Measurements from ENCODE around the gene FOXF1.

FOXF1 gene

DNA sequence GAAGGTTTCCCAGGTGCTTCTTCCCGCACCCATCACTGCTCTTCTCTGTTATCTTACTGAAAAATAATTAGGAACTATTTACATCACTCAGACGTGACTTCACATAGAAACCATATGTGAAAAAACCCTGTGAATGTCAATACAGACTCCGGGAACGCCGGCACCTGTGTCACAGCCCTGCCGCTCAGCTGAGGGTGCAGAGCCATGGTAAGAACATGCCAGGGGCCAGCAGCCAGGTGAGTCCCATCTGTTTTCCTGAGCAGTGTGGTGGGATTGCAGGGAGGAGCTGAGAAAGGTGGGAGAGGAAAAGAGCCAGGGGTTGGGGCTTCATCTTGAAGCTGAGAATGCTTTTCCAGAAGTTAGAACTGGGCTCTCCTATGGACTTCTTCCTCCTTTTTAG lies 13.7 kb downstream of the FOXF1 start:
- Histone ChIP-seq H3K36me3 (ENCODE audit: insufficient read depth, insufficient read length, low read length) (peaks cover 5% of the 10 kb centered on the region), H3K4me3 (ENCODE audit: insufficient read length, low read depth) (no peak overlapping the region), H3K9me3 (ENCODE audit: insufficient read depth, low read length) (no peaks in the 10 kb centered on the region), H3K4me1 (ENCODE audit: insufficient read depth, insufficient read length) (peaks cover 2% of the 10 kb centered on the region), H3K9ac (ENCODE audit: insufficient read length, low read depth) (no peak overlapping the region), H3K27me3 (ENCODE audit: insufficient read depth, insufficient read length) (peaks cover 11% of the 10 kb centered on the region)
- DNase-seq (ENCODE audit: low read depth, low spot score): no peak
- TF ChIP-seq SUZ12 (IDR thresholded peaks at IDR 0.05; ENCODE audit: extremely low read depth, insufficient read depth, insufficient read length) (no peak), YY1 (IDR thresholded peaks at IDR 0.05; ENCODE audit: insufficient read depth, insufficient read length) (no peak), ZNF274 (IDR thresholded peaks at IDR 0.05; ENCODE audit: low read depth, low read length) (no peak)

DNA sequence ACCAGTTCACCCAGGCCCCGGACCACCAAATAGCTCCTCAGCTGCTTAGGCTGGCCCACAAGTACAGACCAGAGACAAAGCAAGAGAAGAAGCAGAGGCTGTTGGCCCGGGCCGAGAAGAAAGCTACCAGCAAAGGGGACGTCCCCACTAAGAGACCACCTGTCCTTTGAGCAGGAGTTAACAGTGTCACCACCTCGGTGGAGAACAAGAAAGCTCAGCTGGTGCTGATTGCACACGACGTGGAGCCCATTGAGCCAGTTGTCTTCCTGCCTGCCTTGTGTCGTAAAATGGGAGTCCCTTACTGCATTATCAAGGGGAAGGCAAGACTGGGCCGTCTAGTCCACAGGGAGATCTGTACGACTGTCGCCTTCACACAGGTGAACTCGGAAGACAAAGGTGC lies 15.4 kb downstream of the FOXF1 start:
- Histone ChIP-seq H3K4me1 (ENCODE audit: insufficient read depth, insufficient read length) (peaks cover 2% of the 10 kb centered on the region), H3K9me3 (ENCODE audit: insufficient read depth, low read length) (no peaks in the 10 kb centered on the region), H3K4me3 (ENCODE audit: insufficient read length, low read depth) (no peak overlapping the region), H3K36me3 (ENCODE audit: insufficient read depth, insufficient read length, low read length) (peaks cover 17% of the 10 kb centered on the region), H3K9ac (ENCODE audit: insufficient read length, low read depth) (no peak overlapping the region), H3K27me3 (ENCODE audit: insufficient read depth, insufficient read length) (no peaks in the 10 kb centered on the region)
- TF ChIP-seq ZNF274 (IDR thresholded peaks at IDR 0.05; ENCODE audit: low read depth, low read length) (no peak), SUZ12 (IDR thresholded peaks at IDR 0.05; ENCODE audit: extremely low read depth, insufficient read depth, insufficient read length) (no peak), YY1 (IDR thresholded peaks at IDR 0.05; ENCODE audit: insufficient read depth, insufficient read length) (no peak)
- no peak for DNase-seq (ENCODE audit: low read depth, low spot score)

DNA sequence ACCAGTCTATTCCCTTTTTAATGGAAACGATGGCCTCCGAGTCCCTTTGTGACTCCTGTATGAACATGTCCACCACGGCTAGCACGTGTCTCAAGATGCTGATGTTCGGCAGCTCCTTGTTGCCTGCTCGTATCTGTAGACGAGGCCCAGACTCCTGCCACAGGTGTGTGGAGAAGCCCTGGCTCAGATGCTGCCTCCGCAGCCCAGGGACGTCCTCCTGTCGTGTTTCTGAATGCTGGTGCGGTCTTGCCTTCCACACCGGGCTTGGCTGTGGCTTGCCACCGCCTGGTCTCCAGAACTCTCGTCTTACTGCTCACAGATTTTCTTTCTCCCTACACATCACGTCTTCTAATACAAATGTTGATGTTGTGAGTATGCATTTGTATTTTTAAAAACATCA lies 17.0 kb downstream of the FOXF1 start:
- Histone ChIP-seq H3K27me3 (ENCODE audit: insufficient read depth, insufficient read length) (no peaks in the 10 kb centered on the region), H3K9ac (ENCODE audit: insufficient read length, low read depth) (no peak overlapping the region), H3K4me3 (ENCODE audit: insufficient read length, low read depth) (no peak overlapping the region), H3K36me3 (ENCODE audit: insufficient read depth, insufficient read length, low read length) (peaks cover 31% of the 10 kb centered on the region), H3K9me3 (ENCODE audit: insufficient read depth, low read length) (no peaks in the 10 kb centered on the region), H3K4me1 (ENCODE audit: insufficient read depth, insufficient read length) (peaks cover 2% of the 10 kb centered on the region)
- no peak for TF ChIP-seq ZNF274 (IDR thresholded peaks at IDR 0.05; ENCODE audit: low read depth, low read length)
- no peak for TF ChIP-seq SUZ12 (IDR thresholded peaks at IDR 0.05; ENCODE audit: extremely low read depth, insufficient read depth, insufficient read length)
- no peak for TF ChIP-seq YY1 (IDR thresholded peaks at IDR 0.05; ENCODE audit: insufficient read depth, insufficient read length)
- DNase-seq (ENCODE audit: low read depth, low spot score): no peak

DNA sequence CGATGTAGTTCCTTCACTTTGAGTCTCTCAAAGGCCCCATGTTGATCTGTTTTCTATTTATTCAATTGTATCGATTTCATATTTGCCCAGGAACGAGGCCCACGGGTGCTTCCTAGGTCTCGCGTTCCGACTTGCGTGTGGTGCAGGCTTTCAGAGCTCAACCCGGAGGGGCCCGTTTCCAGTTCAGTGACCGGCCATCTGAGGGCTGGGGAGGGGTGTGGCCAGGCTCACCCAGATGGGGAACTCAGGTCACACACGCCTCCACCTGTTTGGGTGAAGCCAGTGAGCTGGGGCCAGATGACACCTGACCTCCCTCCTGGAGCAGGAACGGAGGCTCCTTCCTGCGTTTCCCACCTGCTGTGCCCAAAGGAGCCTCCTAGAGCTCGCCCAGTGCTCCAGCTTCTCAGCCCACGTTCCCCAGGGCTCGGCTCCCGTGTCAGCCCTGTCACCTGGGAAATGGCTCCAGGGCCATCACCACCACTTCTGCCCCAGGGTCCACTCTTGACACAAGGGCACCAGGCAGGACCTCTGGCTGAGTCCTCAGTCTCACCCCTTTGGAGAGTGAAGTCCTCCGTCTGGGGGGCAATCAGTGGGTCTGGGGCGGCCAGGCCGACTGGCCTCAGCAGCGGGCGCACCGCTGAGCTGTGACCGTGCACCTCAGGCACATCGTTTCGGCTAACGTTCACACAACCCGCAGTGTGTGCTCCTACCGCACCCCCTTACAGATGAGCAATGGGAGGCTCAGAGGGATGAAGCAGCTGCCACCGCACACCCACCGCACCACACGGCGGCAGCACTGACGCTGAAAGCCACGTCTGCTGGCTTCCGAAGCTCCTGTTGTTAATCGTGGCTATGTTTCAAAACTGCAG lies 18.0 kb downstream of the FOXF1 start:
- Histone ChIP-seq H3K36me3 (ENCODE audit: insufficient read depth, insufficient read length, low read length) (peaks cover 38% of the 10 kb centered on the region), H3K27me3 (ENCODE audit: insufficient read depth, insufficient read length) (no peaks in the 10 kb centered on the region), H3K4me1 (ENCODE audit: insufficient read depth, insufficient read length) (peaks cover 2% of the 10 kb centered on the region), H3K4me3 (ENCODE audit: insufficient read length, low read depth) (no peak overlapping the region), H3K9ac (ENCODE audit: insufficient read length, low read depth) (peak overlapping the region; percentile 1), H3K9me3 (ENCODE audit: insufficient read depth, low read length) (no peaks in the 10 kb centered on the region)
- no peak for DNase-seq (ENCODE audit: low read depth, low spot score)
- TF ChIP-seq SUZ12 (IDR thresholded peaks at IDR 0.05; ENCODE audit: extremely low read depth, insufficient read depth, insufficient read length) (no peak), YY1 (IDR thresholded peaks at IDR 0.05; ENCODE audit: insufficient read depth, insufficient read length) (no peak), ZNF274 (IDR thresholded peaks at IDR 0.05; ENCODE audit: low read depth, low read length) (no peak)

DNA sequence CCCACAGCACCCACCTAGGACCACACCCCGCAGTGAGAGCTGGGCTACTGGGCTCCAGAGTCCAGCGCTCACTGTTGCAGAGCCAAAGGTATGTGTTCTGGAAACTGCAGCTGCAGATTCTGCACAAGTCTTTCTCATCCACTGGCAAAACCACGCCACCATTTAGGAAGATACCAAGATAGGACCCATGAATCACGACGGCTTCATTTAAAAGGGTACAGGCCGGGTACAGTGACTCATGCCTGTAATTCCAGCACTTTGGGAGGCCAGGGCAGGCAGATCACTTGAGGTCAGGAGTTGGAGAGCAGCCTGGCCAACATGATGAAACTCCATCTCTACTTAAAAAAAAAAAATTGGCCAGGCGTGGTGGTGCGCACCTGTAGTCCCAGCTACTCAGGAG lies 18.8 kb downstream of the FOXF1 start:
- no peaks in the 10 kb centered on the region for H3K9me3 ChIP-seq (ENCODE audit: insufficient read depth, low read length)

DNA sequence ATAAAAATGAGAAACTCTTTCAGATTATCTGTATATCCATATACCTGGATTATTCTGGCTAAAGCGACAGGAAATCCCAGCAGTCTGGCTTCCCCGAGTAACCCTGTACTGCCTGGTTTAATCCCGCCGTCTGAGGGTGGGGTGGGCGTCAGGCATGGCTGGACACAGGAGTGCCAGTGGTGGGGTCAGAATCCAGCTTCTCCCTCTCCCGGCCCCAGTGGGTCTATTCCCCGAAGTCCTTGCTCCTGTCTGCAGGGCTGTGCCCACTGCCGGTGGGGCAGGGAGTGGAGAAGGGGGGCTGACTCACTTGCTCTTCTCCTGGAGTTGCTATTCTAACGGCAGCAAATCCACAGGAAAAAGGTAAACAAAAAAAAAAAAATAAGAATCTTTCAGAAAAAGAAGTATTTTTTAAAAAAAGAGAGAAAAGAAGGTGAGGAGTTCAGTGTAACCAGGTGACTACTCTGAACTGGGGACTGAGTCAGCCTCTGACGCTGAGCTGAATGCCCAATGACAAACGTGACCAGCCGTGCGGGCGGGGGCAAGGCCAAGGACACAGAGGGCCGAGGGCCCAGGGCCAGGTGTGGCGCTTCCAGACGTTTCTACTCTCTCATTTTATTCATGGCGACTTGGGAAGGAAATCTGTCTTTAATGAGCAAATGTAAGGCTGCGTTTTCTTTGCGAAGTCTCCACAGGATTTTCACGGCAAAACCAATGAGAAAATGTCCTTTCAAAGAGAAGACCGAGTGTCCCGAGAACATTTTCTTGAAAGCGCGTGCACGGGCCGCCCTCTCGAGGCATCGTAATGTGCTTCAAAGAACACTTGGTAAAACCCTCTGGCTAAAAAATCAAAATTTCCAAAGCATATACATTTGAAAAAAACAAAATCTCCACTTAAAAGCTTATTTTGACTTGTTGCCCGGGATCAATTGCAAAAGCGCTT lies 20.2 kb downstream of the FOXF1 start:
- no peaks in the 10 kb centered on the region for H3K9me3 ChIP-seq (ENCODE audit: insufficient read depth, low read length)
- DNase-seq (ENCODE audit: low read depth, low spot score): no peak
- peaks cover 52% of the 10 kb centered on the region for H3K36me3 ChIP-seq (ENCODE audit: insufficient read depth, insufficient read length, low read length)
- peaks cover 2% of the 10 kb centered on the region for H3K4me1 ChIP-seq (ENCODE audit: insufficient read depth, insufficient read length)
- H3K9ac ChIP-seq (ENCODE audit: insufficient read length, low read depth): no peak overlapping the region
- TF ChIP-seq SUZ12 (IDR thresholded peaks at IDR 0.05; ENCODE audit: extremely low read depth, insufficient read depth, insufficient read length): no peak
- TF ChIP-seq ZNF274 (IDR thresholded peaks at IDR 0.05; ENCODE audit: low read depth, low read length): no peak
- no peak for TF ChIP-seq YY1 (IDR thresholded peaks at IDR 0.05; ENCODE audit: insufficient read depth, insufficient read length)
- H3K4me3 ChIP-seq (ENCODE audit: insufficient read length, low read depth): no peak overlapping the region
- H3K27me3 ChIP-seq (ENCODE audit: insufficient read depth, insufficient read length): no peaks in the 10 kb centered on the region

More for the DNA sequence above, 18.8 kb downstream of the FOXF1 start:
- Histone ChIP-seq H3K36me3 (ENCODE audit: insufficient read depth, insufficient read length, low read length) (peaks cover 46% of the 10 kb centered on the region), H3K4me3 (ENCODE audit: insufficient read length, low read depth) (no peak overlapping the region), H3K9ac (ENCODE audit: insufficient read length, low read depth) (no peak overlapping the region), H3K27me3 (ENCODE audit: insufficient read depth, insufficient read length) (no peaks in the 10 kb centered on the region), H3K4me1 (ENCODE audit: insufficient read depth, insufficient read length) (peaks cover 2% of the 10 kb centered on the region)
- TF ChIP-seq ZNF274 (IDR thresholded peaks at IDR 0.05; ENCODE audit: low read depth, low read length) (no peak), SUZ12 (IDR thresholded peaks at IDR 0.05; ENCODE audit: extremely low read depth, insufficient read depth, insufficient read length) (no peak), YY1 (IDR thresholded peaks at IDR 0.05; ENCODE audit: insufficient read depth, insufficient read length) (no peak)
- DNase-seq (ENCODE audit: low read depth, low spot score): no peak

DNA sequence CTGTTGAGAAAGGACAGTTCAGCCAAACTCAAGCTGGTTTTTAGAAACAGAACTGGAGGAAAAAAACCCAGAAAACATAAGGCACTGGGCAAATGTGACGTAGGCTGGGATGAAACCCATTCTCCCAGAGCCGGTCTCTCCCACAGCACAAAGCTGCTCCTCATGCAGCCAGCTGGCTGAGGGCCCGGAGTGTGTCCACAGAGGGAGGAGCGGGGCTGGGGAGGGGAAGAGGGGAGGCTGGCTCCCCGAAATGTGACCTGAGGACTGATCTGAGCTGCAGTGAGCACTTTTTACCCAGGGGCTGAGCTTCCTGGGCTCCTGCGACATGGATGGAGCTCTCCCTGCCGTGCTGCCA lies 20.8 kb downstream of the FOXF1 start:
- Histone ChIP-seq H3K4me1 (ENCODE audit: insufficient read depth, insufficient read length) (peaks cover 2% of the 10 kb centered on the region), H3K9ac (ENCODE audit: insufficient read length, low read depth) (no peak overlapping the region), H3K9me3 (ENCODE audit: insufficient read depth, low read length) (no peaks in the 10 kb centered on the region), H3K27me3 (ENCODE audit: insufficient read depth, insufficient read length) (no peaks in the 10 kb centered on the region), H3K4me3 (ENCODE audit: insufficient read length, low read depth) (no peak overlapping the region), H3K36me3 (ENCODE audit: insufficient read depth, insufficient read length, low read length) (peaks cover 57% of the 10 kb centered on the region)
- TF ChIP-seq YY1 (IDR thresholded peaks at IDR 0.05; ENCODE audit: insufficient read depth, insufficient read length) (no peak), SUZ12 (IDR thresholded peaks at IDR 0.05; ENCODE audit: extremely low read depth, insufficient read depth, insufficient read length) (no peak), ZNF274 (IDR thresholded peaks at IDR 0.05; ENCODE audit: low read depth, low read length) (no peak)
- no peak for DNase-seq (ENCODE audit: low read depth, low spot score)

Data from NT2/D1 (cell line).